ENCODE measurements around the gene MYO16.

Gene MYO16

DNA sequence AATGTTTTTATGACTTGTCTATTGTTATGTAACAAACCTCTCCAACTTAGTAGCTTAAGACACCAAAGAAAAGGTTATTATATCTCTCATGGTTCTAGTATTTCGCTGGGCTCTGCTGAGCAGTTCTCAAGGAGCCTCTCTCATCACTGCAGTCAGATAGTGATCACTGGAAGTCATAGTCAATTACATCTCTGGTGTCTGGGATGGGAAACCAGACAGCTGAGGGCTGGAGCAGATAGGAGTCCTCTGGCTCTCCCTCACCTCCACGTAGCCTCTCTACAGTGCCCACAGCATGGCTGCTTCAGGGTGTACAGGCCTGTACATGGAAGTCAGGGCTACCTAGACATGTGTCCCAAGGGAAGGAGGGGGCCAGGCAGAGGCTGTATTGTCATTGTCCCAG lies 507.5 kb downstream of the MYO16 start (continued):
- TF ChIP-seq GLI4 (tag by site-specific recombination; IDR thresholded peaks at IDR 0.05) (no peak), ZNF155 (tag by site-specific recombination; IDR thresholded peaks at IDR 0.05) (no peak), ZNF398 (tag by site-specific recombination; IDR thresholded peaks at IDR 0.05) (no peak)
- TF ChIP-seq, protein P1, sequence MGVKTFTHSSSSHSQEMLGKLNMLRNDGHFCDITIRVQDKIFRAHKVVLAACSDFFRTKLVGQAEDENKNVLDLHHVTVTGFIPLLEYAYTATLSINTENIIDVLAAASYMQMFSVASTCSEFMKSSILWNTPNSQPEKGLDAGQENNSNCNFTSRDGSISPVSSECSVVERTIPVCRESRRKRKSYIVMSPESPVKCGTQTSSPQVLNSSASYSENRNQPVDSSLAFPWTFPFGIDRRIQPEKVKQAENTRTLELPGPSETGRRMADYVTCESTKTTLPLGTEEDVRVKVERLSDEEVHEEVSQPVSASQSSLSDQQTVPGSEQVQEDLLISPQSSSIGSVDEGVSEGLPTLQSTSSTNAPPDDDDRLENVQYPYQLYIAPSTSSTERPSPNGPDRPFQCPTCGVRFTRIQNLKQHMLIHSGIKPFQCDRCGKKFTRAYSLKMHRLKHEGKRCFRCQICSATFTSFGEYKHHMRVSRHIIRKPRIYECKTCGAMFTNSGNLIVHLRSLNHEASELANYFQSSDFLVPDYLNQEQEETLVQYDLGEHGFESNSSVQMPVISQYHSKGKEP (tag by site-specific recombination; IDR thresholded peaks at IDR 0.05) = no peak

- Histone ChIP-seq H3K9me3 (ENCODE audit: control insufficient read depth, insufficient read depth, low read depth, low read length) (no peaks in the 10 kb centered on the region), H3K27ac (ENCODE audit: extremely low read depth, low read depth, low read length) (no peak overlapping the region), H3K36me3 (ENCODE audit: control insufficient read depth in 2 of 2, insufficient read depth in 1 of 2, low read length in 2 of 2) (no peaks in the 10 kb centered on the region), H3K4me3 (ENCODE audit: low read depth, low read length) (no peak overlapping the region), H3K4me1 (ENCODE audit: control insufficient read depth, insufficient read depth, low read length) (no peaks in the 10 kb centered on the region)
- POLR2A ChIA-PET = no interaction called here
- CTCF ChIA-PET = no interaction called here
- TF ChIP-seq MYNN (tag by site-specific recombination; IDR thresholded peaks at IDR 0.05; ENCODE audit: borderline replicate concordance) (no peak), ZNF266 (tag by site-specific recombination; IDR thresholded peaks at IDR 0.05; ENCODE audit: low read depth) (no peak), ZNF155 (tag by site-specific recombination; IDR thresholded peaks at IDR 0.05) (no peak), MZF1 (tag by site-specific recombination; IDR thresholded peaks at IDR 0.05; ENCODE audit: borderline replicate concordance) (no peak), ZNF121 (tag by site-specific recombination; IDR thresholded peaks at IDR 0.05) (no peak), ZNF324 (tag by site-specific recombination; IDR thresholded peaks at IDR 0.05) (no peak), YY2 (tag by site-specific recombination; IDR thresholded peaks at IDR 0.05) (no peak), ZNF394 (tag by site-specific recombination; IDR thresholded peaks at IDR 0.05; ENCODE audit: borderline replicate concordance) (no peak), ZNF24 (tag by site-specific recombination; IDR thresholded peaks at IDR 0.05) (no peak), ZNF211 (tag by site-specific recombination; IDR thresholded peaks at IDR 0.05; ENCODE audit: low read depth) (no peak), ZSCAN18 (tag by site-specific recombination; IDR thresholded peaks at IDR 0.05) (no peak), ZNF626 (tag by site-specific recombination; IDR thresholded peaks at IDR 0.05) (no peak), ZSCAN16 (tag by site-specific recombination; IDR thresholded peaks at IDR 0.05) (no peak), ZNF138 (tag by site-specific recombination; IDR thresholded peaks at IDR 0.05; ENCODE audit: borderline replicate concordance) (no peak), ZNF140 (tag by site-specific recombination; IDR thresholded peaks at IDR 0.05) (no peak), ZBTB20 (tag by site-specific recombination; IDR thresholded peaks at IDR 0.05) (no peak), ZNF26 (tag by site-specific recombination; IDR thresholded peaks at IDR 0.05) (no peak)
- TF ChIP-seq, protein P2, sequence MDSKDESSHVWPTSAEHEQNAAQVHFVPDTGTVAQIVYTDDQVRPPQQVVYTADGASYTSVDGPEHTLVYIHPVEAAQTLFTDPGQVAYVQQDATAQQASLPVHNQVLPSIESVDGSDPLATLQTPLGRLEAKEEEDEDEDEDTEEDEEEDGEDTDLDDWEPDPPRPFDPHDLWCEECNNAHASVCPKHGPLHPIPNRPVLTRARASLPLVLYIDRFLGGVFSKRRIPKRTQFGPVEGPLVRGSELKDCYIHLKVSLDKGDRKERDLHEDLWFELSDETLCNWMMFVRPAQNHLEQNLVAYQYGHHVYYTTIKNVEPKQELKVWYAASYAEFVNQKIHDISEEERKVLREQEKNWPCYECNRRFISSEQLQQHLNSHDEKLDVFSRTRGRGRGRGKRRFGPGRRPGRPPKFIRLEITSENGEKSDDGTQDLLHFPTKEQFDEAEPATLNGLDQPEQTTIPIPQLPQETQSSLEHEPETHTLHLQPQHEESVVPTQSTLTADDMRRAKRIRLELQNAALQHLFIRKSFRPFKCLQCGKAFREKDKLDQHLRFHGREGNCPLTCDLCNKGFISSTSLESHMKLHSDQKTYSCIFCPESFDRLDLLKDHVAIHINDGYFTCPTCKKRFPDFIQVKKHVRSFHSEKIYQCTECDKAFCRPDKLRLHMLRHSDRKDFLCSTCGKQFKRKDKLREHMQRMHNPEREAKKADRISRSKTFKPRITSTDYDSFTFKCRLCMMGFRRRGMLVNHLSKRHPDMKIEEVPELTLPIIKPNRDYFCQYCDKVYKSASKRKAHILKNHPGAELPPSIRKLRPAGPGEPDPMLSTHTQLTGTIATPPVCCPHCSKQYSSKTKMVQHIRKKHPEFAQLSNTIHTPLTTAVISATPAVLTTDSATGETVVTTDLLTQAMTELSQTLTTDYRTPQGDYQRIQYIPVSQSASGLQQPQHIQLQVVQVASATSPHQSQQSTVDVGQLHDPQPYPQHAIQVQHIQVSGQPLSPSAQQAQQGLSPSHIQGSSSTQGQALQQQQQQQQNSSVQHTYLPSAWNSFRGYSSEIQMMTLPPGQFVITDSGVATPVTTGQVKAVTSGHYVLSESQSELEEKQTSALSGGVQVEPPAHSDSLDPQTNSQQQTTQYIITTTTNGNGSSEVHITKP (tag by site-specific recombination; IDR thresholded peaks at IDR 0.05) = no peak
Measured at GRCh38 chr13:109139346-109139745, 509.9 kb downstream of the MYO16 start.

Measured in HEK293 (cell line).